Measurements from ENCODE around the gene PCMTD2.

The PCMTD2 gene

GRCh38 chr20:64239449-64240242, 15.9 kb upstream of the PCMTD2 start:
- H3K27me3 ChIP-seq (ENCODE audit: insufficient read depth, low read depth): peaks cover 82% of the 10 kb centered on the region
- no peak overlapping the region for H3K27ac ChIP-seq
- no peak overlapping the region for H3K4me2 ChIP-seq
- no peak for TF ChIP-seq CTCF (conservative IDR thresholded peaks at IDR 0.05; ENCODE audit: low read depth, low read length)
- no peaks in the 10 kb centered on the region for H3K79me2 ChIP-seq (ENCODE audit: insufficient read depth, low read depth)
- H4K20me1 ChIP-seq (ENCODE audit: insufficient read depth): no peaks in the 10 kb centered on the region
- H3K36me3 ChIP-seq (ENCODE audit: insufficient read depth): no peaks in the 10 kb centered on the region
- H3K4me1 ChIP-seq (ENCODE audit: low read depth, poor library complexity, severe bottlenecking): no peaks in the 10 kb centered on the region
- H2AFZ ChIP-seq (ENCODE audit: low read depth): no peak overlapping the region
- H3K4me3 ChIP-seq (IDR thresholded peaks at IDR 0.05; ENCODE audit: insufficient read depth, low read depth, low read length): no peak overlapping the region
- no peak overlapping the region for H3K9ac ChIP-seq

GRCh38 chr20:64240243-64241015, 15.1 kb upstream of the PCMTD2 start:
- H3K79me2 ChIP-seq (ENCODE audit: insufficient read depth, low read depth): no peaks in the 10 kb centered on the region
- no peaks in the 10 kb centered on the region for H3K4me1 ChIP-seq (ENCODE audit: low read depth, poor library complexity, severe bottlenecking)
- no peak overlapping the region for H3K27ac ChIP-seq
- no peak overlapping the region for H2AFZ ChIP-seq (ENCODE audit: low read depth)
- no peak overlapping the region for H3K9ac ChIP-seq
- no peaks in the 10 kb centered on the region for H4K20me1 ChIP-seq (ENCODE audit: insufficient read depth)
- H3K27me3 ChIP-seq (ENCODE audit: insufficient read depth, low read depth): peaks cover 90% of the 10 kb centered on the region
- no peak overlapping the region for H3K4me2 ChIP-seq
- TF ChIP-seq CTCF (conservative IDR thresholded peaks at IDR 0.05; ENCODE audit: low read depth, low read length): no peak
- H3K4me3 ChIP-seq (IDR thresholded peaks at IDR 0.05; ENCODE audit: insufficient read depth, low read depth, low read length): no peak overlapping the region
- no peaks in the 10 kb centered on the region for H3K36me3 ChIP-seq (ENCODE audit: insufficient read depth)

GRCh38 chr20:64241061-64241460, 14.5 kb upstream of the PCMTD2 start:
- H3K27me3 ChIP-seq (ENCODE audit: insufficient read depth, low read depth): peaks cover 96% of the 10 kb centered on the region
- no peak for TF ChIP-seq CTCF (conservative IDR thresholded peaks at IDR 0.05; ENCODE audit: low read depth, low read length)
- no peaks in the 10 kb centered on the region for H3K4me1 ChIP-seq (ENCODE audit: low read depth, poor library complexity, severe bottlenecking)

GRCh38 chr20:64242003-64242796, 13.3 kb upstream of the PCMTD2 start:
- Histone ChIP-seq H3K79me2 (ENCODE audit: insufficient read depth, low read depth) (no peaks in the 10 kb centered on the region), H3K4me3 (IDR thresholded peaks at IDR 0.05; ENCODE audit: insufficient read depth, low read depth, low read length) (no peak overlapping the region), H4K20me1 (ENCODE audit: insufficient read depth) (no peaks in the 10 kb centered on the region), H2AFZ (ENCODE audit: low read depth) (no peak overlapping the region), H3K4me2 (no peak overlapping the region), H3K27ac (no peak overlapping the region), H3K36me3 (ENCODE audit: insufficient read depth) (no peaks in the 10 kb centered on the region), H3K4me1 (ENCODE audit: low read depth, poor library complexity, severe bottlenecking) (no peaks in the 10 kb centered on the region), H3K9ac (no peak overlapping the region), H3K27me3 (ENCODE audit: insufficient read depth, low read depth) (peaks cover 99% of the 10 kb centered on the region)
- no peak for TF ChIP-seq CTCF (conservative IDR thresholded peaks at IDR 0.05; ENCODE audit: low read depth, low read length)

More at GRCh38 chr20:64241061-64241460, 14.5 kb upstream of the PCMTD2 start:
- Histone ChIP-seq H2AFZ (ENCODE audit: low read depth) (no peak overlapping the region), H3K27ac (no peak overlapping the region), H3K36me3 (ENCODE audit: insufficient read depth) (no peaks in the 10 kb centered on the region), H3K79me2 (ENCODE audit: insufficient read depth, low read depth) (no peaks in the 10 kb centered on the region), H3K9ac (no peak overlapping the region), H4K20me1 (ENCODE audit: insufficient read depth) (no peaks in the 10 kb centered on the region), H3K4me2 (no peak overlapping the region), H3K4me3 (IDR thresholded peaks at IDR 0.05; ENCODE audit: insufficient read depth, low read depth, low read length) (no peak overlapping the region)

Data from KMS-11 (cell line).